NOMO-1 treated with DMSO at 0.1 percent for 48 hours (cell line): Measurements from ENCODE around the gene CCDC141.

Experiments
- DNase-seq: peaks from one replicate; lab custom pipeline; 2025; ENCODE audit not compliant: unreplicated experiment; lab: John Stamatoyannopoulos, UW

CCDC141 gene

GRCh38 chr2:178787155-178787554 is 262.8 kb downstream of the CCDC141 start:
- no peak for DNase-seq

DNA sequence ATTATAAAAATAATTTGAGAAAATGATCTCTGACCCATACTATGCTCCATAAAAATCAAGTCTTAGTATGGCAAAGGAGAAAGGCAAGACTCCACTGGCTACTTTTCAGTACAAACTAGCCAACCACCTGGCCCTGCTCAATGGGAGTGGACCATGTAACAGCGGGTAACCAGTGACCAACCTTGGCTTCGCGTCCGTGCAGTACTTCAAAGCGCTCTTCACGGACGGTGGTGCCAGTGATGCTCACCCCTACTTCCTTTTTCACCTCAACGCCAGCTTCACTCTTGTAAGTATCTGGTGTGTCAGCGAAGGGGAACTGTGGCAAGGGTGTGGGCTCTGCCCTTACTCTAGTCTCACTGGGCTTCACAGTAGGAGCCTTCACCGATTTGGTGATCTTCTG is 266.0 kb downstream of the CCDC141 start:
- DNase-seq = no peak

DNA sequence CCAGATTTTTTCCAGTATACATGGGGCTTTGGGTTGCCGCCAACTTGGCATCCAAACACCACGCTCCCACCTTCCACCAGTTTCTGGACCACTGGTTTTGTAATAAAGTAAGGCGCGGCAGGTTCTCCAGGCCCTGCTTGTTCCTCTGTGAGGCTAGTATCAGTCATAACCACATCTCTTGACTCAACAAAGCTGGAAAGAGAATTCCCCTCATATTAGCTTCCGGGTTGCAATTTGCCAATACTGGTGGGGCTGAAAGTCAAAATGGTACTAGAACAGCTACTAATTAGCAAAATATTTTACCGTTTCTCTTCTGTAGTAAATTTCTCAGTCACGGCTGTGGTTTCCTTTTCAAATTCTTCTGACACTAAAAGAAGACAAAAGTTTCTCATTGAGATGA is 267.7 kb downstream of the CCDC141 start:
- DNase-seq = no peak
